ENCODE data around the gene TLL2. TPM values are rescaled to one million over a fixed set of nuclear protein-coding genes. Genes with fewer than 3 reads are reported as not detected.

TLL2 gene
- total RNA-seq, 1 donor from 2014 or later, result 2.8 TPM

GRCh38 chr10:96456296-96456840, 57.4 kb downstream of the TLL2 start:
- Histone ChIP-seq H3K36me3 (ENCODE audit: control insufficient read depth, insufficient read depth, low read length) (no peaks in the 10 kb centered on the region), H3K4me3 (ENCODE audit: low read depth, low read length) (no peak overlapping the region), H3K27me3 (ENCODE audit: control insufficient read depth, insufficient read depth, low read length) (no peaks in the 10 kb centered on the region)
- no peak for TF ChIP-seq CTCF (IDR thresholded peaks at IDR 0.05; ENCODE audit: insufficient read depth, low read length, poor library complexity, severe bottlenecking)
- no peak for DNase-seq (ENCODE audit: low read depth)

- Histone ChIP-seq H3K27me3 (ENCODE audit: control insufficient read depth, insufficient read depth, low read length) (no peaks in the 10 kb centered on the region), H3K4me3 (ENCODE audit: low read depth, low read length) (no peak overlapping the region), H3K36me3 (ENCODE audit: control insufficient read depth, insufficient read depth, low read length) (no peaks in the 10 kb centered on the region)
- no peak for DNase-seq (ENCODE audit: low read depth)
- TF ChIP-seq CTCF (IDR thresholded peaks at IDR 0.05; ENCODE audit: insufficient read depth, low read length, poor library complexity, severe bottlenecking), result no peak
These were observed 59.7 kb downstream of the TLL2 start for GRCh38 chr10:96453856-96454583.

- DNase-seq (ENCODE audit: low read depth), result no peak
- no peaks in the 10 kb centered on the region for H3K27me3 ChIP-seq (ENCODE audit: control insufficient read depth, insufficient read depth, low read length)
- H3K36me3 ChIP-seq (ENCODE audit: control insufficient read depth, insufficient read depth, low read length), result no peaks in the 10 kb centered on the region
- no peak overlapping the region for H3K4me3 ChIP-seq (ENCODE audit: low read depth, low read length)
- TF ChIP-seq CTCF (IDR thresholded peaks at IDR 0.05; ENCODE audit: insufficient read depth, low read length, poor library complexity, severe bottlenecking), result no peak
These were observed 61.1 kb downstream of the TLL2 start for GRCh38 chr10:96452494-96453153.

- Histone ChIP-seq H3K27me3 (ENCODE audit: control insufficient read depth, insufficient read depth, low read length) (no peaks in the 10 kb centered on the region), H3K4me3 (ENCODE audit: low read depth, low read length) (no peak overlapping the region), H3K36me3 (ENCODE audit: control insufficient read depth, insufficient read depth, low read length) (no peaks in the 10 kb centered on the region)
- DNase-seq (ENCODE audit: low read depth), result no peak
- no peak for TF ChIP-seq CTCF (IDR thresholded peaks at IDR 0.05; ENCODE audit: insufficient read depth, low read length, poor library complexity, severe bottlenecking)
These were observed 63.1 kb downstream of the TLL2 start for GRCh38 chr10:96450529-96451207.

- no peak for DNase-seq (ENCODE audit: low read depth)
- H3K36me3 ChIP-seq (ENCODE audit: control insufficient read depth, insufficient read depth, low read length), result no peaks in the 10 kb centered on the region
- H3K4me3 ChIP-seq (ENCODE audit: low read depth, low read length), result no peak overlapping the region
- H3K27me3 ChIP-seq (ENCODE audit: control insufficient read depth, insufficient read depth, low read length), result no peaks in the 10 kb centered on the region
- no peak for TF ChIP-seq CTCF (IDR thresholded peaks at IDR 0.05; ENCODE audit: insufficient read depth, low read length, poor library complexity, severe bottlenecking)
These were observed 65.2 kb downstream of the TLL2 start for GRCh38 chr10:96448558-96448957.
